GM12878 (cell line): ENCODE measurements around the gene TACR1. TPM values are rescaled to one million over a fixed set of nuclear protein-coding genes. Genes with fewer than 3 reads are reported as not detected.

Experiments
- ATAC-seq: fragments of 200-7000 bp; cut with Tn5 transposase; 3 replicates; pipeline ENCODE4 v1.9.1; 2020; ENCODE audit warnings: mild to moderate bottlenecking, moderate library complexity
- BruUV-seq: library from RNA; stranded (reverse); fragments of 400-500 nt; replicated peaks from 2 replicates; lab custom pipeline; 2021; lab: Mats Ljungman, UMichigan
- CTCF ChIA-PET: fragments of 300-600 bp; sonication (Branson Sonifier 250); formaldehyde crosslinking; extraction: SDS; loops from one replicate; lab custom pipeline; 2021; ENCODE audit warnings: inconsistent platforms; lab: Yijun Ruan, JAX
- POLR2A ChIA-PET: fragments of 350-600 bp; formaldehyde crosslinking; extraction: SDS; loops from one replicate; lab custom pipeline; 2021; ENCODE audit warnings: inconsistent platforms; lab: Charles Lee
- RAD21 ChIA-PET: fragments of 300-600 bp; sonication (Branson Sonifier 250); formaldehyde crosslinking; loops from one replicate; lab custom pipeline; 2023; ENCODE audit warnings: antibody characterized with exemption; ENCODE audit not compliant: unreplicated experiment; lab: Charles Lee
- SMC1A ChIA-PET: fragments of 300-600 bp; sonication (Branson Sonifier 250); formaldehyde crosslinking; loops from one replicate; lab custom pipeline; 2023; ENCODE audit not compliant: unreplicated experiment, uncharacterized antibody; lab: Charles Lee
- DNase-seq: peaks from one replicate; pipeline ENCODE4 v3.0.0-alpha.2; 2011; ENCODE audit warnings: low read depth, low spot score
- FAIRE-seq: peaks from 3 replicates; lab custom pipeline; 2011; peaks lifted over from hg19 to GRCh38; lab: Jason Lieb, UNC
- H2AFZ ChIP-seq: 2 replicates; pipeline ENCODE4 v1.6.0; 2011; ENCODE audit warnings: low read depth, low read length, control low read depth; ENCODE audit not compliant: control insufficient read depth
- H3K27ac ChIP-seq: 2 replicates; pipeline ENCODE4 v1.5.1; 2011; ENCODE audit warnings: control low read depth; ENCODE audit not compliant: control insufficient read depth, insufficient read depth
- H3K27me3 ChIP-seq, 2 experiments: replicated peaks in 1 of 2; 2 replicates each; pipeline versions ENCODE4 v1.6.0 to v1.6.1; 2011; ENCODE audit warnings: low read length in 1 of 2; ENCODE audit not compliant: control insufficient read depth in 2 of 2, insufficient read depth in 2 of 2
- H3K36me3 ChIP-seq, 2 experiments: 2 replicates each; pipeline ENCODE4 v1.5.1; 2011; ENCODE audit warnings: low read length in 1 of 2; ENCODE audit not compliant: control insufficient read depth in 2 of 2, insufficient read depth in 2 of 2
- H3K4me1 ChIP-seq: 2 replicates; pipeline ENCODE4 v1.6.1; 2011; ENCODE audit warnings: mild to moderate bottlenecking, low read length, moderate library complexity, mixed read lengths; ENCODE audit not compliant: control insufficient read depth, insufficient read depth
- H3K4me2 ChIP-seq: 2 replicates; pipeline ENCODE4 v1.6.0; 2011; ENCODE audit warnings: control low read depth; ENCODE audit not compliant: control insufficient read depth, insufficient read depth
- H3K4me3 ChIP-seq: fragments of 200-600 bp; sonication (generic); 2 replicates; pipeline ENCODE4 v1.5.1; 2016
- H3K79me2 ChIP-seq: 2 replicates; pipeline ENCODE4 v1.6.0; 2011; ENCODE audit warnings: low read length; ENCODE audit not compliant: control insufficient read depth, insufficient read depth
- H3K9ac ChIP-seq: 2 replicates; pipeline ENCODE4 v1.8.0; 2011; ENCODE audit warnings: low read length, control low read depth, mixed read lengths; ENCODE audit not compliant: control insufficient read depth, insufficient read depth
- H3K9me3 ChIP-seq: replicated peaks from 3 replicates; pipeline ENCODE4 v1.5.1; 2011; ENCODE audit warnings: mild to moderate bottlenecking, low read length; ENCODE audit not compliant: control insufficient read depth, insufficient read depth
- H4K20me1 ChIP-seq: 2 replicates; pipeline ENCODE4 v1.6.0; 2011; ENCODE audit not compliant: control insufficient read depth, insufficient read depth
- HCFC1 ChIP-seq: fragments of 150-350 bp; IDR thresholded peaks from 2 replicates; pipeline ENCODE4 v1.6.1; 2014; ENCODE audit warnings: low read length
- IKZF2 ChIP-seq, 2 experiments: fragments of 450-650 bp; IDR thresholded peaks; 2 replicates each; pipeline ENCODE4 v1.6.1; 2017; ENCODE audit warnings: mild to moderate bottlenecking in 2 of 2, moderate library complexity in 2 of 2
- KDM1A ChIP-seq: fragments of 200-600 bp; sonication (generic); IDR thresholded peaks from 2 replicates; pipeline ENCODE4 v1.6.1; 2016; ENCODE audit warnings: borderline replicate concordance
- MEF2A ChIP-seq: IDR thresholded peaks from 2 replicates; pipeline ENCODE4 v1.6.1; 2011; ENCODE audit warnings: low read depth, mild to moderate bottlenecking, low read length, moderate library complexity; ENCODE audit not compliant: insufficient read depth
- NFIC ChIP-seq: IDR thresholded peaks from 2 replicates; pipeline ENCODE4 v1.6.1; 2012; ENCODE audit warnings: low read depth, mild to moderate bottlenecking, inconsistent platforms, low read length, moderate library complexity
- NFYB ChIP-seq: IDR thresholded peaks from 2 replicates; pipeline ENCODE4 v1.6.1; 2011; ENCODE audit warnings: low read depth, mild to moderate bottlenecking, low read length, improper control_type of control experiment, moderate library complexity; ENCODE audit not compliant: insufficient read depth
- POU2F2 ChIP-seq: IDR thresholded peaks from 3 replicates; pipeline ENCODE4 v1.6.1; 2011; ENCODE audit warnings: low read depth, mild to moderate bottlenecking, low read length, borderline replicate concordance
- PRDM15 ChIP-seq: fragments of 450-650 bp; formaldehyde crosslinking; IDR thresholded peaks from 2 replicates; pipeline ENCODE4 v1.4.0; 2020; ENCODE audit warnings: mild to moderate bottlenecking, moderate library complexity
- RELA ChIP-seq: fragments of 450-650 bp; IDR thresholded peaks from 2 replicates; pipeline ENCODE4 v1.8.0; 2014; ENCODE audit warnings: borderline replicate concordance; ENCODE audit not compliant: partially characterized antibody
- SPI1 ChIP-seq: IDR thresholded peaks from 2 replicates; pipeline ENCODE4 v1.6.1; 2011; ENCODE audit warnings: low read depth, mild to moderate bottlenecking, low read length, moderate library complexity, borderline replicate concordance; ENCODE audit not compliant: insufficient read depth
- ZNF207 ChIP-seq: fragments of 450-650 bp; IDR thresholded peaks from 2 replicates; pipeline ENCODE4 v1.6.1; 2014; ENCODE audit warnings: antibody characterized with exemption, mild to moderate bottlenecking, borderline replicate concordance
- ZSCAN29 ChIP-seq: fragments of 450-650 bp; IDR thresholded peaks from 2 replicates; pipeline ENCODE4 v1.6.1; 2017; ENCODE audit warnings: mild to moderate bottlenecking, moderate library complexity
- WGBS: methylation state at CpG from one replicate; pipeline ENCODE4 v1.1.6; 2016; ENCODE audit warnings: low lambda C conversion rate; ENCODE audit not compliant: insufficient replicate concordance, insufficient coverage; ENCODE audit errors: missing lambda C conversion rate; 5-methylcytosine and 5-hydroxymethylcytosine counted together
- in situ Hi-C: fragments of 300-500 bp; cut with MboI; formaldehyde crosslinking; loops from 9 replicates; pipeline ENCODE4 v1.14.3; 2018; ENCODE audit warnings: mixed read lengths
- intact Hi-C: fragments of 100-400 bp; cut with micrococcal nuclease; formaldehyde crosslinking; loops from one replicate; pipeline ENCODE4 v1.14.2; 2022; ENCODE audit not compliant: unreplicated experiment
- polyA plus RNA-seq, 11 experiments: library from polyadenylated mRNA; depleted of rRNA in 4 of 11; unstranded in 6 of 11; stranded (reverse) in 5 of 11; fragments of >200 nt; fragmentation: Nextera tagmentation in 4 of 11; fragmentation: Illumina TruSeq in 1 of 11; extraction: Ambion mirVana in 4 of 11; extraction: Trizol in 1 of 11; gene quantifications; 1 replicate in 1 of 11; 2 replicates in 10 of 11; pipeline versions ENCODE4 v1.2.1 to v1.2.3, GENCODE V29; 2011 to 2016; ENCODE audit warnings: inconsistent platforms in 2 of 11, missing spikeins in 2 of 11, low read depth in 1 of 11
- total RNA-seq, 4 experiments: library from RNA; depleted of rRNA in 3 of 4; stranded (reverse); fragments of >200 nt in 3 of 4; fragmentation: Illumina TruSeq in 1 of 4; extraction: Trizol in 1 of 4; gene quantifications; 2 replicates each; pipeline versions ENCODE4 v1.2.1 to v1.2.3, GENCODE V29; 2013 to 2021

Gene TACR1
- total and polyA plus RNA-seq, 10 of the 15 experiments (the other 5 are each of a cell fraction or from before 2014, with no cell fraction given) = 0.04 to 1.4 (median 0.15) TPM

DNA sequence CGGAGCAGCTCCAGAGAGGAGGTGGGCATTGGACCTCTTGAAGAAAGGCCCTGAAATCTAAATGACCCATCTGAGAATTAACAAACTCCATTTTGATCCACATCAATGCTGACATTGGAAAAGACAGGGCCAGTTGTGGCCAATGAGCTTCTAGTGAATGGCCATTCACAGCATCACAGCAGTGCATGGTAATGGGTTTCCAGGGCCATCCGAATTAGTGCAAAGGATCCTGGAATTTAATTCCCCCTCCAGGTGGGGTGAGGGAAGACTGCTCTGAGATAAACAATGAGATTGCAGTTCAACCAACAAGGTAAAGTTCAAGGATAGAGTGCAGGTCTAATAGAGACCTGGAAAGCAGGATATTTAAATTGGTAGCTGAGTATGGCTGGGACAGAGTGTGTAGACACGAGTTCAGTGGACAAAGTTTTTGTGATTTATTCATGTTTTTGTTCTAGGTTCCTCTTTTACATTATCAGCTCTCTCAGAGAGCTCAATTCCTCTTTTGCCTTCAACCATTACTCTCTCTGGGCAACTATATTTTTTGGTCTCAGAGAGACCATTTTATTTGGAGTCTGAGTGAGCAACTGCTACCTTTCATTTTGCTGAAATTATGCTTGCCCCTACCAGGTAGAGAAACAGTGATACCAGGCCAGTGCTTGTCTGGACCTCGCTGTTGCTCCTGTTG, 5.0 kb downstream of the TACR1 start:
- Histone ChIP-seq H3K9me3 (no peaks in the 10 kb centered on the region), H3K27ac (no peak overlapping the region), H4K20me1 (no peaks in the 10 kb centered on the region), H3K4me3 (no peak overlapping the region), H3K9ac (no peak overlapping the region), H3K4me1 (no peaks in the 10 kb centered on the region; the same call in 1 of the 2 replicates), H3K36me3 (no peaks in the 10 kb centered on the region), H3K27me3 (peaks cover 2 to 6% of the 10 kb centered on the region in 2 experiments; a peak in 3 of 4 replicates), H3K4me2 (0 out of 2 replicates have a peak overlapping the region, but pooled peaks have one; percentile 27), H2AFZ (no peak overlapping the region), H3K79me2 (no peaks in the 10 kb centered on the region)
- TF ChIP-seq RELA (no peak), POU2F2 (peak; percentile 37; the same call in 1 of the 3 replicates), SPI1 (peak; percentile 57; the same call in 1 of the 2 replicates), ZSCAN29 (peak; percentile 37; the same call in 1 of the 2 replicates), IKZF2 (IDR thresholded peaks at IDR 0.05) (0 out of 4 replicates have a peak, but pooled peaks of 1 of the 2 experiments have one; percentile 10)
- intact Hi-C loops (loop anchor here (10.0 kb wide), 1 partner anchor 270 kb away; no protein-coding TSS in a partner anchor), in situ Hi-C loops (no loop called here)
- FAIRE-seq = no peak
- ATAC-seq = peak; percentile 46
- ChIA-PET POLR2A (no interaction called here), RAD21 (interaction anchor here (0.5 to 1.6 kb wide), 3 partner anchors 25 to 143 kb away, joined by 3 read pairs; no protein-coding TSS in a partner anchor), SMC1A (interaction anchor here (0.7 to 1.9 kb wide), 4 partner anchors 135 to 442 kb away, joined by 3 to 6 read pairs (median 4); no protein-coding TSS in a partner anchor), CTCF (interaction anchor here (4.2 kb wide), 1 partner anchor 271 kb away, joined by 25 read pairs; no protein-coding TSS in a partner anchor)
- no TSS peak for BruUV-seq
- 13% methylated on average over 4 of the region's 4 CpGs for WGBS
- DNase-seq = no peak

DNA sequence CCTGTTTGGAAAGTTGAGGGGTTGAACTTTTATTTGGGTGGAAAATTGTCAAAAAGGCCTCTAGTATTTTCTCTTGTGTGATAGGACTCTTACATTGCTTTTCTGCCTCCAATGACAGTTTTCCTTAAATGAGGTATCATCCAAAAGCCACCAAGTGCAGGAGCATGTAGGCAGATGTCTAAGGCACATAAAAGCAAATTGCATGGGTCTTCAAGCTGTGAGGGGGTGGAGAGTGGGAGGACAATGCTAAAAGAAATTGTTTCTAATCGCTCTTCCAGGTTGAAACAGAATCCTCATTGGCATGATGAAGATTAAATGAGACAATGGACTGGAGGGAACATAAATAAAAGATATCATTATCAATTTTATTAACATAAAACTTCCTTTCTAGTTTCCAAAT, 6.8 kb downstream of the TACR1 start:
- H3K4me1 ChIP-seq = no peaks in the 10 kb centered on the region
- no peaks in the 10 kb centered on the region for H3K36me3 ChIP-seq
- H3K9ac ChIP-seq = no peak overlapping the region
- ChIA-PET CTCF (no interaction called here), RAD21 (no interaction called here), POLR2A (no interaction called here), SMC1A (no interaction called here)
- H3K4me2 ChIP-seq = no peak overlapping the region
- DNase-seq (no peak), ATAC-seq (no peak), FAIRE-seq (no peak)
- no TSS peak for BruUV-seq
- no peak overlapping the region for H2AFZ ChIP-seq
- peaks cover 0 to 3% of the 10 kb centered on the region in 2 experiments; a peak in 1 of 4 replicates for H3K27me3 ChIP-seq
- H3K4me3 ChIP-seq = no peak overlapping the region
- intact Hi-C loops (loop anchor here (10.0 kb wide), 1 partner anchor 268 kb away; no protein-coding TSS in a partner anchor), in situ Hi-C loops (no loop called here)
- H4K20me1 ChIP-seq = no peaks in the 10 kb centered on the region
- WGBS = 0% methylated on average over 1 of the region's 1 CpG
- H3K9me3 ChIP-seq = no peaks in the 10 kb centered on the region
- no peak overlapping the region for H3K27ac ChIP-seq
- no peaks in the 10 kb centered on the region for H3K79me2 ChIP-seq
- no peak for TF ChIP-seq KDM1A
- TF ChIP-seq NFIC = no peak
- TF ChIP-seq HCFC1 = no peak
- TF ChIP-seq MEF2A = no peak
- no peak for TF ChIP-seq PRDM15 (CRISPR knock-in tag)
- TF ChIP-seq ZNF207 = no peak
- TF ChIP-seq NFYB = no peak
